BE2C (cell line): ENCODE results near the gene UPP2.

Source experiments
- DNase-seq: peaks from one replicate; pipeline ENCODE4 v3.0.0-alpha.2; 2020
- H3K27me3 ChIP-seq: fragments of 250-450 bp; sonication (Bioruptor Pico); 2 replicates; pipeline ENCODE4 v1.5.1; 2020; ENCODE audit warnings: mild to moderate bottlenecking
- H3K36me3 ChIP-seq: fragments of 250-450 bp; sonication (Bioruptor Pico); 2 replicates; pipeline ENCODE4 v1.5.1; 2020; ENCODE audit warnings: mild to moderate bottlenecking
- H3K4me1 ChIP-seq: fragments of 250-450 bp; sonication (Bioruptor Pico); 2 replicates; pipeline ENCODE4 v1.5.1; 2020
- H3K4me3 ChIP-seq: 2 replicates; pipeline ENCODE4 v1.5.1; 2011; ENCODE audit warnings: low read depth, low read length
- H3K9me3 ChIP-seq: fragments of 250-450 bp; sonication (Bioruptor Pico); 2 replicates; pipeline ENCODE4 v1.5.1; 2020
- CTCF ChIP-seq: IDR thresholded peaks from 2 replicates; pipeline ENCODE4 v1.5.1; 2012; ENCODE audit warnings: mild to moderate bottlenecking, low read depth, low read length

The UPP2 gene

DNA sequence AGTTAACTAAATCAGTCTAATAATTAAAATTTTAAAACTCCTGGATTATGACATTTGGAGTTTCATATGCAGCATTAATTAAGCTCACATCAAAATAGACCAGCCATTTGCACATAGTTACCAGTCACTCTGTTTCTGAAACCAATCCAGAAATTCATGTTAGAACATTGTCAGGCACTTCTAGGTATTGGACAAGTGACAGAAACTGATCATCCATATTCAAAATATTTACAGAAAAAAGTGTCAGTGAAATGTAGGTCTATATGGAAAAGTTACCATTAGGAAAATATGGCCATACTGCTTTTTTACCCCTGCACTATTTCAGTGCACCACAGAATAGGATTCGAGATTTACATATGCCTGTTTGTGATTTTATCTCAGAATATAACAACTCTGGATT, 33.4 kb downstream of the UPP2 start:
- Histone ChIP-seq H3K9me3 (no peaks in the 10 kb centered on the region), H3K27me3 (no peaks in the 10 kb centered on the region), H3K36me3 (no peaks in the 10 kb centered on the region), H3K4me1 (no peaks in the 10 kb centered on the region), H3K4me3 (no peak overlapping the region)
- TF ChIP-seq CTCF = no peak
- no peak for DNase-seq

DNA sequence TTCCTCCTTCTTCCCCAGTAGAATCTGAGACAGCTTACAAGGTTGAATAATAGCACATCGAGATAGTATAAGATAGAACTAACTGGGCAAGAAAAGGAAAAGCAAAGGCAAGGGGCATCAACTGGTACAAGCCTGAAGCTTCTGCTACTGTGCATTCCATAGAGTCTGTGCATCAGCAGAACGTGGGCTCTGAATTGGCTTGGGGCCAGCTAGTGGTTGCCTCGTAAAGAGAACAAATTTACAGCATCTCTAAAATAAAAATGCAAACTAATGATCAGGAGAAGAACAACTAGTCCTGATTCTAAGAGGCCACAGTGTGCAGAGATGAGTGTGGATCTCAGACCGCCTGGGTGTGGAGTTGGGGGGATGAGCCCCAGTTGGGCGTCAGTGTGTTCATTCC, 36.6 kb downstream of the UPP2 start:
- Histone ChIP-seq H3K27me3 (no peaks in the 10 kb centered on the region), H3K36me3 (no peaks in the 10 kb centered on the region), H3K4me1 (no peaks in the 10 kb centered on the region), H3K4me3 (no peak overlapping the region), H3K9me3 (no peaks in the 10 kb centered on the region)
- DNase-seq = no peak
- TF ChIP-seq CTCF = no peak

DNA sequence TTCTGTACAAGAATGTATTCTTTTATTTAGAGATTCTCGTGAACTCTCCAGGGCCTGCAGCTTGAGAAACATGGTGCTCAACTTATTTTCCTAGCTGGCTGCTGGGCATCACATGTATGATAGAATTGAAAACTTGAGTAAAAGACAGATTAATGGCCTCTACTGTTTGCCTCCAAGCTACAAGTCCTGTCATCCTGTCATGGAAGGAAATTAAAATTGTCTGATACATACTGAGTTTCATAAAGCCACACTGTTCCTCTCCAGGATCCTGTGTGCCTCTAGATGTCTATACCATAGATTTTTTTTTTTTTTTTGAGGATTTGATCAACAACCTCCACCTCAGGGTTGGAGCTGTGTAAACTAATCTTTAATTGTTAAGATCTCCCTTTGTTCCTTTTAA, 38.5 kb downstream of the UPP2 start:
- TF ChIP-seq CTCF = no peak
- DNase-seq = no peak

GRCh38 chr2:158142165-158142564, 40.5 kb downstream of the UPP2 start:
- DNase-seq = no peak
- Histone ChIP-seq H3K36me3 (no peaks in the 10 kb centered on the region), H3K9me3 (no peaks in the 10 kb centered on the region), H3K27me3 (no peaks in the 10 kb centered on the region), H3K4me3 (no peak overlapping the region), H3K4me1 (no peaks in the 10 kb centered on the region)
- no peak for TF ChIP-seq CTCF

More for the DNA sequence above, 38.5 kb downstream of the UPP2 start:
- Histone ChIP-seq H3K27me3 (no peaks in the 10 kb centered on the region), H3K4me1 (no peaks in the 10 kb centered on the region), H3K9me3 (no peaks in the 10 kb centered on the region), H3K4me3 (no peak overlapping the region), H3K36me3 (no peaks in the 10 kb centered on the region)

DNA sequence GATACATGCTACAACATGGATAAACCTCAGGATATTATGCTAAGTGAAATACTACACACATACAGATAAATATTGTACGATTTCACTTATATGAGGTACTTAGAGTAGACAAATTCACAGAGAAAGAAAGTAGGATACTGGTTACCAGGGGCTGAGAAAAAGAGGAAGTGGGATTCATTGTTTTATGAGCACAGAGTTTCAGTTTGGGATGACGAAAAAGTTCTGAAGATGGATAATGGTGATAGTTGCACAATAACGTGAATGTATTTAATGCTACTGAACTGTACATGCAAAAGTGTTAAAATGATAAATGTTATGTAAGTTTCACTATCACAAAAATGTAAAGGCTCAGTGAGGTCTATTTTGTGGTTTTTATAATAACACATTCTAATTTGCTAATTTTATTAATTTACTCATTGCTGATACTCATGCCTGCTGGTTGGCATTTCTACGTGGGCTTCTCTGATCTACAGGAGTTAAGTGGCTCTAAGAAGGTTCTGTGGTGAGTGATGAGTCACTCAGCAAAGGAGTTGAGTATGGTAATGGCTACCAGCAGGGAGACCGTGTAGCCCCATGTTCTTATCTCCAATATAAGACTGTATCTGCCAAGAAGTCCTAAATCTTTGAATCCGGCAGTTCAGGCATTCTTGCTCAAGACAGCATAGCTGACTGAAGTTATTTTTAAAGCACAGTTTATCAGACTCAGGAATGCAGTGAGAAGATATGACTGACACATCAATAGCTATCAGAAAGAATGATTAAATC, 41.1 kb downstream of the UPP2 start:
- no peaks in the 10 kb centered on the region for H3K36me3 ChIP-seq

More for the DNA sequence above, 41.1 kb downstream of the UPP2 start:
- Histone ChIP-seq H3K4me3 (no peak overlapping the region), H3K4me1 (no peaks in the 10 kb centered on the region), H3K9me3 (no peaks in the 10 kb centered on the region), H3K27me3 (no peaks in the 10 kb centered on the region)
- DNase-seq = no peak
- no peak for TF ChIP-seq CTCF
